Measurements from ENCODE around the gene AQP7. TPM values are rescaled to one million over a fixed set of nuclear protein-coding genes. Genes with fewer than 3 reads are reported as not detected.

AQP7 gene
- total RNA-seq, 1 donor from 2014 or later, result not detected

DNA sequence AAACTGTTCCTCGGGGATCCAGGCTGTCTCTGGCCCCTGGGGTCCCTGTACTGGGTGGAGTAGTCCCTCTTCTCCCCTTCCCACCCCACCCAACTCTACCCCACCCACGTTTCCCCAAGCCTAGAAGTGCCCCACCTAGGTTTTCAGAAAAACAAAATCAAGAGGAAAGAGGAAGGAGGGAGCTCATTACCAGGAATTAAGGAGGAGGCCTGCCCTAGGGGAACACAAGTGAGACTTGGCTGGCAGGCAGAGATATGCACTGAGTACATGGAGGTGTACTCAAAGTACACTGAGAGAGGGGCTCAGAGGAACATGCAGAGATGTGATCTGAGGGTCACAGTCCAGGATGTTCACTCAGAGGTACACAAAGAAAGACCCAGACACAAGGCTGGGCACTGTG is 34.8 kb upstream of the AQP7 start:
- Mint-ChIP-seq H3K9me3 (no peaks in the 10 kb centered on the region), H3K4me1 (peaks cover 4% of the 10 kb centered on the region), H3K27ac (no peak overlapping the region), H3K27me3 (peaks cover 5% of the 10 kb centered on the region), H3K36me3 (ENCODE audit: low read depth) (no peaks in the 10 kb centered on the region), H3K4me3 (no peak overlapping the region)
- TF ChIP-seq CTCF (IDR thresholded peaks at IDR 0.05), result no peak
- no peak for ATAC-seq (ENCODE audit: low read depth)
- CTCF ChIA-PET, result no interaction called here
- intact Hi-C loops (cut with micrococcal nuclease), result no loop called here
- POLR2A ChIA-PET, result no interaction called here
- no peak for DNase-seq

- Mint-ChIP-seq H3K36me3 (ENCODE audit: low read depth) (no peaks in the 10 kb centered on the region), H3K9me3 (no peaks in the 10 kb centered on the region), H3K27ac (no peak overlapping the region), H3K27me3 (peaks cover 5% of the 10 kb centered on the region), H3K4me3 (no peak overlapping the region), H3K4me1 (peaks cover 4% of the 10 kb centered on the region)
- TF ChIP-seq CTCF (IDR thresholded peaks at IDR 0.05), result no peak
- DNase-seq, result no peak
- POLR2A ChIA-PET, result no interaction called here
- CTCF ChIA-PET, result no interaction called here
- intact Hi-C loops (cut with micrococcal nuclease), result no loop called here
- ATAC-seq (ENCODE audit: low read depth), result no peak
Measured at GRCh38 chr9:33436445-33436844, 34.1 kb upstream of the AQP7 start.

- H3K27ac Mint-ChIP-seq, result no peak overlapping the region
- ATAC-seq (ENCODE audit: low read depth), result no peak
- H3K27me3 Mint-ChIP-seq, result peaks cover 5% of the 10 kb centered on the region
- no peak for TF ChIP-seq CTCF (IDR thresholded peaks at IDR 0.05)
- POLR2A ChIA-PET, result no interaction called here
- CTCF ChIA-PET, result no interaction called here
- H3K4me1 Mint-ChIP-seq, result peaks cover 4% of the 10 kb centered on the region
- intact Hi-C loops (cut with micrococcal nuclease), result no loop called here
- no peak for DNase-seq
- no peaks in the 10 kb centered on the region for H3K36me3 Mint-ChIP-seq (ENCODE audit: low read depth)
- H3K4me3 Mint-ChIP-seq, result no peak overlapping the region
- H3K9me3 Mint-ChIP-seq, result no peaks in the 10 kb centered on the region
Measured at GRCh38 chr9:33435821-33436277, 33.5 kb upstream of the AQP7 start.

- no peak overlapping the region for H3K4me3 Mint-ChIP-seq
Measured at GRCh38 chr9:33434317-33435105, 32.1 kb upstream of the AQP7 start.

DNA sequence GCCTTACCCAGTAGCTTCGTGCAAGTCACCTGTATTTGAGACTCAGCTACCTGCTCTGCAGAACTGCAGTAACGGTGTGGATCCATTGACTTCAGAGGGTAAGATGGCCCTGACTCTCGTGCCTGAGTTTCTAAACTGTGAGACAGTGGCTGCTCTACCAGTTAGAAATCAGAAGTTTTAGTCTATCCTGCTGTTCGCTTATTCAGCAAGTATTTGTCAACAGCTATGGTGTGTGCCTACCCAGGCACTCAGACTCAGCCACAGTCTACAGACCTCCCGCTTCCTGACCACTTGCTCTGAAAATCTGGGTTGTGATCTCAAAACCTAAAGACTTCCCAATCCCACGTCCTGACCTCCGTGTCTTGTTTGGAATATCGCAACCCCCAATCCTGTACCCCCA is 31.5 kb upstream of the AQP7 start:
- ATAC-seq (ENCODE audit: low read depth), result no peak
- ChIA-PET CTCF (no interaction called here), POLR2A (no interaction called here)
- Mint-ChIP-seq H3K36me3 (ENCODE audit: low read depth) (no peaks in the 10 kb centered on the region), H3K27me3 (peaks cover 5% of the 10 kb centered on the region), H3K27ac (no peak overlapping the region), H3K4me3 (no peak overlapping the region), H3K4me1 (peaks cover 4% of the 10 kb centered on the region), H3K9me3 (no peaks in the 10 kb centered on the region)
- no peak for TF ChIP-seq CTCF (IDR thresholded peaks at IDR 0.05)
- DNase-seq, result no peak
- intact Hi-C loops (cut with micrococcal nuclease), result no loop called here

More at GRCh38 chr9:33434317-33435105, 32.1 kb upstream of the AQP7 start:
- ChIA-PET POLR2A (no interaction called here), CTCF (no interaction called here)
- H3K27ac Mint-ChIP-seq, result no peak overlapping the region
- no peak for TF ChIP-seq CTCF (IDR thresholded peaks at IDR 0.05)
- H3K9me3 Mint-ChIP-seq, result no peaks in the 10 kb centered on the region
- DNase-seq (no peak), ATAC-seq (ENCODE audit: low read depth) (no peak)
- no peaks in the 10 kb centered on the region for H3K36me3 Mint-ChIP-seq (ENCODE audit: low read depth)
- peaks cover 5% of the 10 kb centered on the region for H3K27me3 Mint-ChIP-seq
- intact Hi-C loops (cut with micrococcal nuclease), result no loop called here
- H3K4me1 Mint-ChIP-seq, result peaks cover 4% of the 10 kb centered on the region
